NCI-H2081 (cell line): ENCODE measurements around the gene ANXA2.
"Not testable (repeated sequence)": the region's sequence is repeated elsewhere in the genome, so short reads cannot be mapped to it uniquely, and the experiment has no call there.

Experiments used
- DNase-seq, 2 experiments: peaks; one replicate each; lab custom pipeline; 2025; lab: John Stamatoyannopoulos, UW

ANXA2 gene

DNA sequence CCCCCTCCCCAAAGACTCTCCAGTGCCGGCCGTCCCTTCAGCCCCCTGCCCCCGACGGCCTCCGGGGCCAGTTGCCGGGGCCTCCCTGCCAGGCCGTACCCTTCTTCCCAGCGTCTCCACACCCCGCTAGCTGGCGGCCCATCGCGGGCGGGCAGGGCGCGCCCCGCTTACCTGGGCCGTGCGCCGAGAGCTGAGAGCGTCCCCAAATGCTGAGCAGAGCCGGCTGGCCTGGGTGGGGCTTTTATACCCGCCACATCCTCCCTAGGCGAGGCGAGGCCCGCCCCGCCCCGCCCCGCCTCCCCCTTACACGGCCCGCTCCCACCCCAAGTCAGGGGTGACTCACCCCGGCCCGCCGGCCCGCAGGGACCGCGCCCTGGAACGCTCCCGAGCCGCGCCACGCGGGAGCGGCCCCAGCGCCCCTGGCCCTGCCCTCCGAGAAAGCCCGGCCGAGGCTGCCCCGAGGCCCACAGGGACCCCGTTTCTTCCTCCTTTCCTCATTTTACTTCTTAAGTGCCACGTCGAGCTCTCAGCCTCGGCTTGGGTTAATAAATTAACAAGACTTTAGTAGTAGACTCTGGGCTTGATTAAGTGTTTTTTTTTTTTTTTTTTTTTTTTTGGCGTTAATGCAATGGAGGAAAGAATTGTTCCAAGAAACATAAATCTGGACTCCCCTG is at the start of gene ANXA2:
Gene ANXA2, minus strand, starts transcription at position 215 of the 674 bp plus-strand sequence. CDS start 11,911 bp downstream, outside the sequence.
- peak; percentile 40 to 58 for DNase-seq

GRCh38 chr15:60444289-60444912 is 46.6 kb upstream of the ANXA2 start:
- peak in 1 of 2 experiments; percentile 24 for DNase-seq

DNA sequence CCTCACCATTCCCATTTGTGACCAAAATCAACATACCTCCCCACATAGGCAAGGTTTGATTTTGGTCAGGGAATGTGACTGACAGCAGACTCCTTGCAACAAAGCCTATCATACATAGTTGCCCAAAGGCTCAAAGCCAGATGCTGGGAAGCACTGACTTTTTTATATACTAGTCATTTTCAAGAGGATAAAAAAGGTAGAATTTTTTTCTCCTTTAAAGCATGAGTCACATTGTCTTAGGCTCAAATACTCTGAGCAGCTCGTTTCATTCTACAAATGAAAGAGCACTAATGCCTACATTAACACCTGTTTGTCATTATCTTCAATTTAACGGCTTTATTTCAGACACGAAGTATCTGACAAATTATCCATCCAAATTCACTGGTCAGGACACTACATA is 45.0 kb upstream of the ANXA2 start:
- DNase-seq = peak in 1 of 2 experiments; percentile 9

GRCh38 chr15:60442031-60442650 is 44.4 kb upstream of the ANXA2 start:
- DNase-seq = no peak

DNA sequence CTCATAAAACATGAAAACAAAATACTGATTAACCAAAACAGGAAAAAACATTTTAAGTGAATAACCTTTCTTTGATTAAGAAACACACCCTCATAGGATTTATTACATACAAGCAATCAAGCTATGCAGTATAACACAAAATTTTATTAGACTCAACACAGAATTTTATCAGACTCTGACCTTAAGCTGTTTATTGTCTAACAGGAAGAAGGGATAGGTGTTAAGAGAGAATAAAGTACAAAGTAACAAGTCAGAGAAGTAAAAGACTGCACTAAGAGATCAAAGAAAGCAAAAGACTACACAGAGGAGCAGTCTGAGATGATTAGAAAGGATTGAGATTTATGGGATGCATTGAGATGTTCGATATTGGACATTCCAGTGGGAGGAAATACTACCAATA is 43.5 kb upstream of the ANXA2 start:
- DNase-seq = no peak

DNA sequence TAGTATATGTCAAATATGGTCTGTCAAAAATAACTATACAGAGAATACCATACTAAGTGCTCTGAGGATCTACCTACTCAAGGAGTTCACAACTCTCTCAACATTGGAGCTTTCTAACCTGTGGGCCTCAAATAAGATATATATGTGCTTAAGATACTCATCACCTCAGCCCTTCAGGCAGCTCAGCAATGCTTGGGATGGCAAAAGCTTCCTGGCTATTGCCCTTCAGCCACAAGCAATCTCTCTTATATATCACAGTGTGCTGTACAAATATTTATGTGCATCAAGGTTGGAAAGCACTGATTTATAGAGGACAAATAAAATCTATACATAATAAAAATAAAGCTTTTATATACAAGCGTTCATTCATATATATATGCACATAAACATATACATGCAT is 40.9 kb upstream of the ANXA2 start:
- no peak for DNase-seq

DNA sequence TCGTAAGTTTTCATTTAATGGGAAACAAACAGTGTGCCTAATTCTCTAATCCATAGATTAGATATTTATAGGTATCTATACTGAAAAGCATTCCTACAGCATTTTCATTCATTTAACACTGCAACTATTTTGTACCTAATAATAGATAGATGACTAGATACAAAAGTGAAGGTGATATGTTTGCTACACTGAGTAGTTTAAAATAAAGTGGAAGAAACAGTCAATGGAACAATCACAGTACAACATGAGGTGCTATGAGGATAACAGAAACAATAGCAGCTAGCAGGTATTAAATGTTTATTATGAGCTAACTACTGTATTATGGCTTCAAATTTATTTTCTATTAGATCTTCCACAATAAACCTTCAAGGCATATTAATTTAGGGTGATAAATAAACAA is 31.1 kb upstream of the ANXA2 start:
- DNase-seq = no peak

- DNase-seq = no peak
Measured at GRCh38 chr15:60426870-60427508, 29.2 kb upstream of the ANXA2 start.

GRCh38 chr15:60425461-60425860 is 27.7 kb upstream of the ANXA2 start:
- DNase-seq = no peak

DNA sequence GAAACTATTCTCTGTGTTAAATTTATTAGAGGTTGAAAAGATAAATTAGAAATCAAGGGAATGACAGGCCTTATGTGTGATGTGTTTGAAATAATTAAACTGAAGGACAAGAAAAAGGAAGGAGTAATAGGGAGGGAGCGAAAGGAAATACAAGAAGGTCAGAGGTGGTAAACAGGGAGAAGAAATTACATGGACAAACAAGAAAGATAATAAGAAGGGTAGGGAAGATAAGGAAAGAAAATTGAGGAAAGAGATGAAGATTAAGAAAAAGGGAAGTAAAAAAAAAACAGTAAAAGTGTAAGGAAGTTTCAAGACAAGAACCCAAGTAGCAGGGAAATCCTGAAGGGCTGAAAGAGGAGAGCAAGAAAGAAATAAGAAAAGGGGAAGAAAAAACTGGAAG is 26.2 kb upstream of the ANXA2 start:
- DNase-seq = no peak

- no peak for DNase-seq
Measured at GRCh38 chr15:60423537-60423936, 25.8 kb upstream of the ANXA2 start.

GRCh38 chr15:60421544-60421943 is 23.8 kb upstream of the ANXA2 start:
- no peak for DNase-seq

GRCh38 chr15:60420203-60420716 is 22.5 kb upstream of the ANXA2 start:
- no peak for DNase-seq

DNA sequence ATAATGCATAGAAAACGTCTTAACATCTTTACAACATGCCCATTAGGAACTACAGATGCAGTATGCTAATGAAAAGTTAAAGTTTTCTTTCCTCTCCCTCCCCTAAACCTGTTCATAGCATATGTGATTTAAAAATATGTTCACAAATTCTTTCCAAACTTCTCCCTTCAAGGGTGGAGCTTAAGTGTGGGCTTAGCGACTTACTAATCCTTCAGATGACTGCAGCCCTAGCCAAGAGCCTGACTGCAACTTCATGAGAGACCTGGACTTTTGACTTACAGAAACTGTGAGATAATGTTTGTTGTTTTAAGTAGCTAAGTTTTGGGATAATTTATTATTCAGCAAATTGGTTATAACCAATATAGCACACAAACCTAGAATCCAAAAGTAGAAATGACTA is 22.0 kb upstream of the ANXA2 start:
- no peak for DNase-seq

GRCh38 chr15:60418096-60418495 is 20.3 kb upstream of the ANXA2 start:
- no peak for DNase-seq

GRCh38 chr15:60417112-60417511 is 19.3 kb upstream of the ANXA2 start:
- DNase-seq = no peak

- DNase-seq = no peak
Measured at GRCh38 chr15:60416484-60416883, 18.7 kb upstream of the ANXA2 start.

DNA sequence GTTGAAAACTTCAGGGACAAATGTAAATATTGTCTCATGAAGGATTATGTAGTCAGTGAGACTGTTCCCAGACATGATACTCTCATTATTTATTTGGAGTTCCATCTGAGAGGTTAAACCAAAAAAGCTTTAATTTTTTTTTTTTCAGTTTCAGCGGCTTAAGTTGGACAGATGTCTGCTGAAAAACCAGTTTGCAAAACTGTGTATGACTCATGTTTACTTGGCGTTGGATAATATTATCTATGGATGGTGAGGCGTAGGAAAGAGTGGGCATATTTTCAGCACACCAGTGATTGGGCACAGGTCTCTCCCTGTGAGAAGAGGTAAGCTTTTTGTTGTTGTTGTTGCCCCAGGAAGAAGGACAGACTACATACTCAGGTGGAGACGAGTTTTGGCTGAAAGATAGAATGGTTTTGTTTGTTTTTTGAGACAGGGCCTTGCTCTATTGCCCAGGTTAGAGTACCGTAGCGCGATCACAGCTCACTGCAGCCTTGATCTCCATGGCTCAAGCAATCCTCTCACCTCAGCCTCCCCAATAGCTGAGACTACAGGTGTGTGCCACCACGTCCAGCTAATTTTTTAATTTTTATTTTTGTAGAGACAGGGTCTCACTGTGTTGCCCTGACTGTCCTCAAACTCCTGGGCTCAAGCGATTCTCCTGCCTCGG is 16.4 kb upstream of the ANXA2 start:
- DNase-seq = no peak

DNA sequence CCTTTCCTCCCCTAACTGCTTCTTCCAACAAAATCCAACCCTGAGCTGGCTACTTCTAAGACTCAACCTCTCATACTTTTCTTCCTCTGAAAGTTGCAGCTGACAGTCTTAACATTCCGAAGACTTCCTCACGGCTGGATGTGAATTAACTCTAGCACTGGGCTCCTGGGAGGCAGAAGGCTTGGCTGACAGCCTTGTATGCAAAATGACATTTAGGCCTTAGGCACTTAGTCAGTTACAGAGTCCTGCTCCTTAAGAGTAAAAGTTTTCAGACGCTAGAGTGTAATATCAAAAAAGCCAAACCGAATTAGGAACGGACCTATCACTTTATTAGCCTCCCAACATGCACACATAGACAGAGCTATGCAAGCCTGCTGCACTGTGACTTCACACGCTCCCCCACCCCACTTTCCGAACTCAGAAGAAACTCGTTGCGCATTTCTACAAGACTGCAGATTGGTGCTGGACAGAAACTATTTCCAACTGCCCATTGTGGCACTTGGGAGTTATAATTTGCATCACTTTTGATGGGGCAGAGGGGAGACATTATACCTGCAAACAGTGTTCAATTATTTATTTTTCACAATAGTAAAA is 15.5 kb upstream of the ANXA2 start:
- no peak for DNase-seq

DNA sequence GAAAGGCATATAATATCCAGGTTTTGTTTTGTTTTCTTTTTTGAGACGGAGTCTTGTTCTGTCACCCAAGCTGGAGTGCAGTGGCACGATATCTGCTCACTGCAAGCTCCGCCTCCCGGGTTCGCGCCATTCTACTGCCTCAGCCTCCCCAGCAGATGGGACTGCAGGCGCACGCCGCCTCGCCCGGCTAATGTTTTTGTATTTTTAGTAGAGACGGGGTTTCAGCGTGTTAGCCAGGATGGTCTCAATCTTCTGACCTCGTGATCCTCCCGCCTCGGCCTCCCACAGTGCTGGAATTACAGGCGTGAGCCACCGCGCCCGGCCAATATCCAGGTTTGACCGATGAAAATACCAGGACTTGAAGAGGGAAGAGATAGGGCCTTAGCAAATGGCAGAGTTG is 15.0 kb upstream of the ANXA2 start:
- not testable (repeated sequence) for DNase-seq

- no peak for DNase-seq
Measured at GRCh38 chr15:60411774-60412425, 14.1 kb upstream of the ANXA2 start.
